Measurements from ENCODE around the gene GALNT16. TPM values are rescaled to one million over a fixed set of nuclear protein-coding genes. Genes with fewer than 3 reads are reported as not detected.

The GALNT16 gene
- total RNA-seq, 2 experiments from 2014 or later: 0.09 TPM; not detected in 1

- CTCF ChIA-PET (ENCODE audit: unreplicated experiment): no interaction called here
- intact Hi-C loops (cut with micrococcal nuclease; ENCODE audit: unreplicated experiment): no loop called here
These were observed 98.4 kb downstream of the GALNT16 start for GRCh38 chr14:69358233-69358963.

GRCh38 chr14:69358966-69359365 lies 99.0 kb downstream of the GALNT16 start:
- DNase-seq (ENCODE audit: low spot score): no peak
- no peaks in the 10 kb centered on the region for H3K79me2 ChIP-seq (ENCODE audit: insufficient read depth, low read depth, low read length)
- intact Hi-C loops (cut with micrococcal nuclease; ENCODE audit: unreplicated experiment): no loop called here
- H2AFZ ChIP-seq (ENCODE audit: low read length): no peak overlapping the region
- no peaks in the 10 kb centered on the region for H4K20me1 ChIP-seq (ENCODE audit: insufficient read depth, low read length)
- peaks cover 29% of the 10 kb centered on the region for H3K4me1 ChIP-seq (ENCODE audit: insufficient read depth, low read length, poor library complexity, severe bottlenecking)
- ChIA-PET CTCF (ENCODE audit: unreplicated experiment) (no interaction called here), POLR2A (interaction anchor here (1.1 to 1.4 kb wide), 2 partner anchors 28 to 83 kb away, joined by 3 read pairs; no protein-coding TSS in a partner anchor)
- no TSS peak for BruUV-seq (replicated peaks)
- H3K9me3 ChIP-seq (ENCODE audit: low read length): no peaks in the 10 kb centered on the region
- TF ChIP-seq CTCF (conservative IDR thresholded peaks at IDR 0.05; ENCODE audit: low read length): no peak
- TF ChIP-seq EZH2phosphoT487 (IDR thresholded peaks at IDR 0.05; ENCODE audit: borderline replicate concordance, low read depth, low read length): no peak
- H3K4me2 ChIP-seq (ENCODE audit: low read length): no peak overlapping the region
- H3K36me3 ChIP-seq (ENCODE audit: insufficient read depth, low read length): no peaks in the 10 kb centered on the region
- no peak overlapping the region for H3K27ac ChIP-seq (ENCODE audit: low read depth, low read length, poor library complexity, severe bottlenecking)
- no peak overlapping the region for H3K4me3 ChIP-seq (ENCODE audit: low read depth, low read length, poor library complexity, severe bottlenecking)
- no peaks in the 10 kb centered on the region for H3K9me2 ChIP-seq (ENCODE audit: insufficient read depth, low read length)

More at GRCh38 chr14:69358233-69358963, 98.4 kb downstream of the GALNT16 start:
- POLR2A ChIA-PET: interaction anchor here (0.5 to 1.0 kb wide), 2 partner anchors 8 to 1949 kb away, joined by 3 read pairs; no protein-coding TSS in a partner anchor
- no peak for DNase-seq (ENCODE audit: low spot score)
- no TSS peak for BruUV-seq (replicated peaks)
- no peak for TF ChIP-seq CTCF (conservative IDR thresholded peaks at IDR 0.05; ENCODE audit: low read length)
- TF ChIP-seq EZH2phosphoT487 (IDR thresholded peaks at IDR 0.05; ENCODE audit: borderline replicate concordance, low read depth, low read length): no peak
- peaks cover 33% of the 10 kb centered on the region for H3K4me1 ChIP-seq (ENCODE audit: insufficient read depth, low read length, poor library complexity, severe bottlenecking)
- no peaks in the 10 kb centered on the region for H3K9me3 ChIP-seq (ENCODE audit: low read length)
- no peaks in the 10 kb centered on the region for H3K36me3 ChIP-seq (ENCODE audit: insufficient read depth, low read length)
- H3K4me3 ChIP-seq (ENCODE audit: low read depth, low read length, poor library complexity, severe bottlenecking): no peak overlapping the region
- H2AFZ ChIP-seq (ENCODE audit: low read length): no peak overlapping the region
- no peaks in the 10 kb centered on the region for H3K79me2 ChIP-seq (ENCODE audit: insufficient read depth, low read depth, low read length)
- no peaks in the 10 kb centered on the region for H4K20me1 ChIP-seq (ENCODE audit: insufficient read depth, low read length)
- no peak overlapping the region for H3K27ac ChIP-seq (ENCODE audit: low read depth, low read length, poor library complexity, severe bottlenecking)
- H3K9me2 ChIP-seq (ENCODE audit: insufficient read depth, low read length): no peaks in the 10 kb centered on the region
- no peak overlapping the region for H3K4me2 ChIP-seq (ENCODE audit: low read length)

Measured in OCI-LY7 (cell line).